KMS-11 (cell line): ENCODE results near the gene NCAPG.

Experiments used
- H2AFZ ChIP-seq: fragments of 200-600 bp; sonication (generic); 2 replicates; pipeline ENCODE4 v1.6.1; 2016; ENCODE audit warnings: antibody characterized with exemption, mixed run types, low read depth
- H3K27ac ChIP-seq: fragments of 200-600 bp; sonication (generic); 2 replicates; pipeline ENCODE4 v1.6.1; 2016; ENCODE audit warnings: mild to moderate bottlenecking, mixed run types
- H3K27me3 ChIP-seq: fragments of 200-600 bp; sonication (generic); 2 replicates; pipeline ENCODE4 v1.6.1; 2017; ENCODE audit warnings: mild to moderate bottlenecking, low read depth, mixed run types, moderate library complexity; ENCODE audit not compliant: insufficient read depth
- H3K36me3 ChIP-seq: fragments of 200-600 bp; sonication (generic); 2 replicates; pipeline ENCODE4 v1.6.1; 2017; ENCODE audit warnings: mild to moderate bottlenecking, mixed run types; ENCODE audit not compliant: insufficient read depth
- H3K4me1 ChIP-seq: fragments of 200-600 bp; sonication (generic); 2 replicates; pipeline ENCODE4 v1.6.1; 2016; ENCODE audit warnings: mild to moderate bottlenecking, low read depth, mixed run types; ENCODE audit not compliant: poor library complexity, severe bottlenecking
- H3K4me2 ChIP-seq: fragments of 200-600 bp; sonication (generic); 2 replicates; pipeline ENCODE4 v1.7.0; 2016; ENCODE audit warnings: mild to moderate bottlenecking, mixed run types
- H3K4me3 ChIP-seq: fragments of 200-600 bp; sonication (generic); IDR thresholded peaks from 2 replicates; pipeline ENCODE4 v1.6.1; 2017; ENCODE audit warnings: low read depth, low read length, mixed read lengths; ENCODE audit not compliant: insufficient read depth
- H3K79me2 ChIP-seq: fragments of 200-600 bp; sonication (generic); 2 replicates; pipeline ENCODE4 v1.6.1; 2016; ENCODE audit warnings: low read depth, mixed run types; ENCODE audit not compliant: insufficient read depth
- H3K9ac ChIP-seq: fragments of 200-600 bp; sonication (generic); 2 replicates; pipeline ENCODE4 v1.6.1; 2016; ENCODE audit warnings: mild to moderate bottlenecking, mixed run types
- H4K20me1 ChIP-seq: fragments of 200-600 bp; sonication (generic); 2 replicates; pipeline ENCODE4 v1.6.1; 2016; ENCODE audit warnings: mild to moderate bottlenecking, mixed run types; ENCODE audit not compliant: insufficient read depth
- TF ChIP-seq, protein P1 (sequence below): fragments of 200-600 bp; sonication (generic); conservative IDR thresholded peaks from 2 replicates; pipeline ENCODE4 v1.6.1; 2017; ENCODE audit warnings: low read depth, mild to moderate bottlenecking, antibody characterized with exemption, low read length, moderate library complexity, mixed read lengths

The NCAPG gene

DNA sequence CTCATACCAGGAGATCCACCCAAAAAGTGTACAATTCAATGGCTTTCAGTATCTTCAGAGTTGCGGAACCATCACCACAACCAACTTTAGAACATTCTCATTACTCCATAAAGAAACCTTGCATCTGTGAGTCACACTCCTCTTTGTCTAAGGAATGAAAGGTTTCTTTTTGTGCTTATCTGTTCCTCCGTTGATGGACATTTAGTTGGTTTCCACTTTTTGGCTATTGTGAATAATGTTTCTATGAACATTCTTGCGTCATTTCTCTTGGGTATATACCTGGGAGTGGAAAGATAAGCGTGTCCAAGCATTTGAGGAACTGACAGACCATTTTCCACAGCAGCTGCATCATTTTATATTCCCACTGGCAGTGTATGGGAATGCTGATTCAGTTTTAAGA lies 39.9 kb upstream of the NCAPG start:
- Histone ChIP-seq H4K20me1 (no peaks in the 10 kb centered on the region), H3K4me3 (no peak overlapping the region), H3K27me3 (no peaks in the 10 kb centered on the region), H3K79me2 (no peaks in the 10 kb centered on the region), H3K36me3 (no peaks in the 10 kb centered on the region), H3K4me1 (no peaks in the 10 kb centered on the region), H3K9ac (no peak overlapping the region), H3K27ac (no peak overlapping the region), H3K4me2 (no peak overlapping the region), H2AFZ (no peak overlapping the region)
- TF ChIP-seq, protein P1, sequence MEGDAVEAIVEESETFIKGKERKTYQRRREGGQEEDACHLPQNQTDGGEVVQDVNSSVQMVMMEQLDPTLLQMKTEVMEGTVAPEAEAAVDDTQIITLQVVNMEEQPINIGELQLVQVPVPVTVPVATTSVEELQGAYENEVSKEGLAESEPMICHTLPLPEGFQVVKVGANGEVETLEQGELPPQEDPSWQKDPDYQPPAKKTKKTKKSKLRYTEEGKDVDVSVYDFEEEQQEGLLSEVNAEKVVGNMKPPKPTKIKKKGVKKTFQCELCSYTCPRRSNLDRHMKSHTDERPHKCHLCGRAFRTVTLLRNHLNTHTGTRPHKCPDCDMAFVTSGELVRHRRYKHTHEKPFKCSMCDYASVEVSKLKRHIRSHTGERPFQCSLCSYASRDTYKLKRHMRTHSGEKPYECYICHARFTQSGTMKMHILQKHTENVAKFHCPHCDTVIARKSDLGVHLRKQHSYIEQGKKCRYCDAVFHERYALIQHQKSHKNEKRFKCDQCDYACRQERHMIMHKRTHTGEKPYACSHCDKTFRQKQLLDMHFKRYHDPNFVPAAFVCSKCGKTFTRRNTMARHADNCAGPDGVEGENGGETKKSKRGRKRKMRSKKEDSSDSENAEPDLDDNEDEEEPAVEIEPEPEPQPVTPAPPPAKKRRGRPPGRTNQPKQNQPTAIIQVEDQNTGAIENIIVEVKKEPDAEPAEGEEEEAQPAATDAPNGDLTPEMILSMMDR, result no peak

DNA sequence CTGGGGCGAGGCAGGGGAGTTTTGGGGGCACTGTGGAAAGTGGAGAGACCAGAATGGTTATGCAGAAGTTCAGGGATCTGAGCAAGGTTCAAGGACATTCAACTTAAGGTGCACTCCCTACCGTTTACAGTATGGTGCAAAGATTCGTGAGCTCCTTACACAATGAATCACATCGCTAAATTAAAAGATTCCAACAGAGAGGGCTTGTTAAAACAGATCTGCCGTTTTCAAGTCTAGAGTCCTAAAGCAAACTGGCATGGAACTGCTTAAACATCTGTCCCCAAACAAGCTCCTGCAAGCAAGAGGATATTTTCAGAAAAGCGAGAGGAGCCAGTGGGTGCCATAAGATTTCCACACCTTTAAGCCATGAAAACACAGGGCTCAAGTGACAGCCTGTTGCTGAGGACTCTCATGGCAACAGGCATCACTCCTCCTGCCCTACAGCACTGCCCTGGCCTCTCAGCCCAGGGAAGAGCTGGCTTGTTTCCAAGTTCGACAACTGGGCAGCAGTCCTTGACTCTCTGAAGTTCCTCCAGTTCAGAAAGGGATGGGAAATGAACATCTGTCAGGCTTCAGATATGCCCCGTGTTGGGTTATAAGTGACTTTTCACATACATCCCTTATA lies 39.4 kb upstream of the NCAPG start:
- Histone ChIP-seq H3K9ac (no peak overlapping the region), H3K4me2 (no peak overlapping the region), H3K27ac (no peak overlapping the region), H3K36me3 (no peaks in the 10 kb centered on the region), H3K27me3 (no peaks in the 10 kb centered on the region), H3K79me2 (no peaks in the 10 kb centered on the region), H4K20me1 (no peaks in the 10 kb centered on the region), H3K4me3 (no peak overlapping the region), H2AFZ (no peak overlapping the region), H3K4me1 (no peaks in the 10 kb centered on the region)
- TF ChIP-seq, protein P1, result no peak

DNA sequence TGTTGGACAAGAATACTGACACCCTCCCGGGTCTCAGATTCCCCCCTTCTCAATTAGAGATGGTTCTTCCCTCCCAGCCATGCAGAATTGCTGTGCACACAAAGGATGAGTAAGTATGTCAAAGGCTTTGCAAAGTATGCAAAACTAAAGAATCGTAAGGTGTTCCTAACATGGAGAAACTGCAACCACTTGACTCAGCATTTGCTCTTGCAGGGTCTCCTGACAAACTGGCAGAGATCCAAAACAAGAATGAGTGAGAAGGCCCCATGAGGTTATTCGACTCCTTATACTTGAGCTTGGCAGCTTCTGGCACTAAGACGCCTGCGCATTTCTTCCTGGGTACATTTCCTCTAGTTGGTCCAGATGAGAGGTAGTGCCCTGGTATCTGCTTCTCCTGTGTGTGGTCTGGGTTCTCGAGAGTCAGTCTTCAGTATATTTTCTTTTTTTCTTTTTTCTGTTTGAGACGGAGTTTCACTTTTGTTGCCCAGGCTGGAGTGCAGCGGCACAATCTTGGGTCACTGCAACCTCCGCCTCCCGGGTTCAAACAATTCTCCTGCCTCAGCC lies 37.6 kb upstream of the NCAPG start:
- H3K4me1 ChIP-seq, result no peaks in the 10 kb centered on the region
- no peak overlapping the region for H3K4me2 ChIP-seq
- H3K4me3 ChIP-seq, result no peak overlapping the region
- no peaks in the 10 kb centered on the region for H3K79me2 ChIP-seq
- no peak overlapping the region for H3K9ac ChIP-seq
- TF ChIP-seq, protein P1, result no peak
- no peaks in the 10 kb centered on the region for H4K20me1 ChIP-seq
- H2AFZ ChIP-seq, result no peak overlapping the region
- H3K36me3 ChIP-seq, result no peaks in the 10 kb centered on the region
- H3K27ac ChIP-seq, result no peak overlapping the region
- no peaks in the 10 kb centered on the region for H3K27me3 ChIP-seq

DNA sequence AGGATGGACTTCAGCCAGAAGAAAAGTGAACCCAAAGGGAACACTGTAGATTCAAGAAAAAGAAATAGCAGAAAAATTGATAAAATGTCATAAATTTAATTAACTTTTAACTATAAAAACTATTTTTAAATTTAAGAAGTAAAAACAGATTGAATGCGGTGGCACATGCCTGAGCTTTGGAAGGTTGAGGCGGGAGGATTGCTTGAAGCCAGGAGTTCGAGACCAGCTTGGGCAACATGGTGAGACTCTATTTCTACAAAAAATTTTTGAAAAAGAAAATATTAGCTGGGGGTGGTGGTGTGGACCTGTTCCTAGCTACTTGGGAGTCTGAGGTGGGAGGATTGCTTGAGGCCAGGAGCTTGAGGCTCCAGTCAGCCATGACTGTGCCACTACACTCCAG lies 32.3 kb upstream of the NCAPG start:
- H3K4me3 ChIP-seq, result no peak overlapping the region
- H3K27ac ChIP-seq, result no peak overlapping the region

More for the DNA sequence above, 32.3 kb upstream of the NCAPG start:
- no peaks in the 10 kb centered on the region for H4K20me1 ChIP-seq
- no peaks in the 10 kb centered on the region for H3K79me2 ChIP-seq
- H3K27me3 ChIP-seq, result no peaks in the 10 kb centered on the region
- no peaks in the 10 kb centered on the region for H3K36me3 ChIP-seq
- no peak overlapping the region for H2AFZ ChIP-seq
- no peak overlapping the region for H3K4me2 ChIP-seq
- no peaks in the 10 kb centered on the region for H3K4me1 ChIP-seq
- no peak overlapping the region for H3K9ac ChIP-seq
- TF ChIP-seq, protein P1, result no peak
